HepG2 (cell line): ENCODE measurements around the gene MIA. TPM values are rescaled to one million over a fixed set of nuclear protein-coding genes. Genes with fewer than 3 reads are reported as not detected.
A peak's percentile ranks its signal among the peaks of the same experiment; 100 is the strongest.

ENCODE experiments used
- ARNTL ChIP-seq: sonication (generic); formaldehyde crosslinking; IDR thresholded peaks from 2 replicates; pipeline ENCODE4 v1.4.0; 2020; ENCODE audit warnings: mild to moderate bottlenecking, missing genetic modification reagents
- ATF4 ChIP-seq, 2 experiments: fragments of 450-650 bp in 1 of 2; sonication (generic) in 1 of 2; formaldehyde crosslinking; IDR thresholded peaks; 2 replicates each; pipeline versions ENCODE4 v1.5.0 to v1.8.0; 2020 to 2022; ENCODE audit warnings: mild to moderate bottlenecking in 1 of 2, missing genetic modification reagents in 1 of 2
- DMAP1 ChIP-seq: IDR thresholded peaks from 2 replicates; pipeline ENCODE4 v1.6.1; 2016
- FOXK1 ChIP-seq: sonication (generic); formaldehyde crosslinking; IDR thresholded peaks from 2 replicates; pipeline ENCODE4 v1.4.0; 2020; ENCODE audit warnings: low read depth, missing genetic modification reagents, borderline replicate concordance
- HDAC2 ChIP-seq: sonication (generic); formaldehyde crosslinking; IDR thresholded peaks from 2 replicates; pipeline ENCODE4 v1.4.0; 2020; ENCODE audit warnings: missing genetic modification reagents
- KDM3A ChIP-seq: IDR thresholded peaks from 2 replicates; pipeline ENCODE4 v1.6.1; 2018; ENCODE audit warnings: low read depth, missing compliant biosample characterization
- MAX ChIP-seq: IDR thresholded peaks from 2 replicates; pipeline ENCODE4 v1.6.1; 2012; ENCODE audit warnings: inconsistent platforms
- POLR2G ChIP-seq: fragments of 200-400 bp; formaldehyde crosslinking; IDR thresholded peaks from 2 replicates; pipeline ENCODE4 v1.6.1; 2018; ENCODE audit warnings: mild to moderate bottlenecking, low read depth, low read length, moderate library complexity
- RBFOX2 ChIP-seq: fragments of 200-400 bp; formaldehyde crosslinking; IDR thresholded peaks from 2 replicates; pipeline ENCODE4 v1.6.1; 2017; ENCODE audit warnings: low read depth, mild to moderate bottlenecking, low read length
- RFX5 ChIP-seq: IDR thresholded peaks from 2 replicates; pipeline ENCODE4 v1.6.1; 2011; ENCODE audit warnings: low read depth, low read length, improper control_type of control experiment
- RFXANK ChIP-seq: IDR thresholded peaks from 2 replicates; pipeline ENCODE4 v1.6.1; 2016
- SNAPC5 ChIP-seq: sonication (generic); formaldehyde crosslinking; IDR thresholded peaks from 2 replicates; pipeline ENCODE4 v1.8.1; 2023; ENCODE audit warnings: mild to moderate bottlenecking, missing genetic modification reagents, borderline replicate concordance
- TFE3 ChIP-seq: IDR thresholded peaks from 2 replicates; pipeline ENCODE4 v1.6.1; 2016
- ZBTB38 ChIP-seq: sonication (generic); formaldehyde crosslinking; IDR thresholded peaks from 2 replicates; pipeline ENCODE4 v1.5.1; 2020; ENCODE audit warnings: mild to moderate bottlenecking, missing genetic modification reagents
- ZEB1 ChIP-seq: IDR thresholded peaks from 2 replicates; pipeline ENCODE4 v1.6.1; 2012; ENCODE audit warnings: mild to moderate bottlenecking, low read depth, inconsistent platforms; ENCODE audit not compliant: insufficient replicate concordance
- ZHX2 ChIP-seq, 2 experiments: sonication (generic) in 1 of 2; formaldehyde crosslinking in 1 of 2; IDR thresholded peaks; 2 replicates each; pipeline versions ENCODE4 v1.6.1 to v1.9.0; 2014 to 2022; ENCODE audit warnings: antibody characterized with exemption in 1 of 2, borderline replicate concordance in 1 of 2, inconsistent platforms in 1 of 2, low read depth in 1 of 2, missing genetic modification reagents in 1 of 2
- ZNF274 ChIP-seq: sonication (generic); formaldehyde crosslinking; IDR thresholded peaks from 2 replicates; pipeline ENCODE4 v1.5.1; 2020; ENCODE audit warnings: mild to moderate bottlenecking, missing genetic modification reagents
- ZNF557 ChIP-seq: sonication (generic); formaldehyde crosslinking; IDR thresholded peaks from 2 replicates; pipeline ENCODE4 v1.4.0; 2020; ENCODE audit warnings: missing genetic modification reagents
- ZNF563 ChIP-seq: sonication (generic); formaldehyde crosslinking; IDR thresholded peaks from 2 replicates; pipeline ENCODE4 v1.8.0; 2022; ENCODE audit warnings: mild to moderate bottlenecking, moderate library complexity, missing genetic modification reagents
- ZNF788 ChIP-seq: sonication (generic); formaldehyde crosslinking; IDR thresholded peaks from 2 replicates; pipeline ENCODE4 v1.5.0; 2020; ENCODE audit warnings: mild to moderate bottlenecking, missing genetic modification reagents, borderline replicate concordance
- ZSCAN9 ChIP-seq: IDR thresholded peaks from 2 replicates; pipeline ENCODE4 v1.6.1; 2016; ENCODE audit warnings: borderline replicate concordance
- polyA plus RNA-seq, 8 experiments: library from polyadenylated mRNA; depleted of rRNA in 3 of 8; stranded (reverse) in 7 of 8; unstranded in 1 of 8; fragments of >200 nt; fragmentation: Illumina TruSeq in 4 of 8; extraction: Trizol in 4 of 8; gene quantifications; 2 replicates each; pipeline versions ENCODE4 v1.2.1 to v1.2.3, GENCODE V29; 2011 to 2016; ENCODE audit warnings: low read depth in 4 of 8, missing spikeins in 1 of 8, mixed read lengths in 1 of 8; ENCODE audit not compliant: insufficient read depth in 1 of 8
- total RNA-seq, 5 experiments: library from RNA; depleted of rRNA; stranded (reverse); fragments of >200 nt; fragmentation: Illumina TruSeq; extraction: Trizol; gene quantifications; 2 replicates each; pipeline ENCODE4 v1.2.3, GENCODE V29; 2016; ENCODE audit warnings: low read depth in 1 of 5

Gene MIA
- total and polyA plus RNA-seq, 2 of the 13 experiments (the other 11 are each of a cell fraction or from before 2014, with no cell fraction given): 0.61 TPM; not detected in 1

DNA sequence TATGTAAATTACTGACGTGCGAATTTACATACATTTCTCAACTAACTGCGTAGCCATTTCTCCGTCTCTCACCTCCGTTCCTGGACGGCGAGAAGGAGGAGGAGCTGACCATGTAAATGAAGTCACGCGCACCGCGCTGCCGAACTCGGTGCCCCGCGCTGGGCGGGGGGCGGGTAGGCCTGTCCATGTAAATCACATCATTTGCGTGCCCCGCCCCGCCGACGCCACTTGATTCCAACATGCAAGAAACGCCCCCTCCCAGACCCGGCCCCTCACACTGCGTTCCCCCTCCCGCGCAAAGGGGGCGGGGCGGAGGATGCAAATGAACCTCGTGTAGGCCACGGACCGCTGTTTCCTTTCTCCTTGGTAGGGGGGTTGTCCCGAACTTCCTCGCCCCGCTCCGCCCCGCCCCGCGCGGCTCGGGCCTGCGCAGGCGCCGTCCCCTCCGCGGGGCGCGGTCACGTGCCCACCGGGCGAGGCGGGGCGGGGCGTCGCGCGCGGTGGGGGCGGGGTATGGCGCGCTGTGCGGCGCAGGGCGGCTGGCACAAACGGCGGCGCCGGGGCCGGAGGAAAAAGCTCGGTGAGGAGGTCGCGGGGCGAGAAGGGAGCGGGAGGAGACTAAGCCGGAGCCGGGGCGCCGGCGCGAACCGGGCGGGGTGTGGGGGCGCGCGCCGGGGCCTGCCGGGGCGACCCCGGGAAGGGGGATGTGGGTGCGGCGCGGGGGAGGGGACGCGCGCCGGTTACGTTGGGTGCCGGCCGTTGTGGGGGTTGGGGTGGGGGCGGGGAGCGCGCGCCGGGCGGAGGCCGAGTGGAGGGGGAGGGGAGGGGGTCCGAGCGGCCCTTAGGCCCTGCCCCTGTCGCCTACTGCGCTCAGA, 23.6 kb downstream of the MIA start, which contains the start of gene EGLN2 (continued):
- no peak for TF ChIP-seq ZBTB38 (CRISPR knock-in tag)
- no peak for TF ChIP-seq ZHX2 (IDR thresholded peaks at IDR 0.05; ENCODE audit: low read depth)
- TF ChIP-seq ZHX2 (CRISPR knock-in tag; IDR thresholded peaks at IDR 0.05; ENCODE audit: borderline replicate concordance): no peak
- no peak for TF ChIP-seq ZSCAN9 (CRISPR knock-in tag)
- peak; percentile 52; the same call in 1 of the 2 replicates for TF ChIP-seq ZNF788 (CRISPR knock-in tag)
- no peak for TF ChIP-seq RFXANK (CRISPR knock-in tag)
- 0 out of 2 replicates have a peak, but pooled peaks have one; percentile 3 for TF ChIP-seq DMAP1 (CRISPR knock-in tag)
- TF ChIP-seq ZNF557 (CRISPR knock-in tag): no peak
- no peak for TF ChIP-seq HDAC2 (CRISPR knock-in tag)
- TF ChIP-seq ZNF274: no peak
- TF ChIP-seq ATF4 (CRISPR knock-in tag; IDR thresholded peaks at IDR 0.05): peak in 1 of 2 experiments; percentile 32; a peak in 1 of 4 replicates
- peak; percentile 59 for TF ChIP-seq ARNTL
- no peak for TF ChIP-seq ZEB1
- TF ChIP-seq KDM3A (CRISPR knock-in tag): no peak
- TF ChIP-seq RFX5: peak; percentile 11
- peak; percentile 62 for TF ChIP-seq POLR2G
- TF ChIP-seq SNAPC5: peak; percentile 84
- no peak for TF ChIP-seq ZNF563 (CRISPR knock-in tag)
- peak; percentile 63 for TF ChIP-seq RBFOX2
- TF ChIP-seq MAX: peak; percentile 63; the same call in 1 of the 2 replicates
- TF ChIP-seq FOXK1 (CRISPR knock-in tag): peak; percentile 25; the same call in 1 of the 2 replicates
- TF ChIP-seq TFE3: peak; percentile 79; the same call in 1 of the 2 replicates
